PFSK-1 (cell line): ENCODE measurements around the gene PAQR7.

Experiments
- FOXP2 ChIP-seq: optimal IDR thresholded peaks from 2 replicates; pipeline ENCODE3; 2011; ENCODE audit warnings: borderline replicate concordance, control low read depth, inconsistent platforms; ENCODE audit not compliant: insufficient read depth; ENCODE audit errors: extremely low read length, extremely low read depth
- POLR2AphosphoS5 ChIP-seq: IDR thresholded peaks from 2 replicates; pipeline ENCODE4 v1.6.1; 2012; ENCODE audit warnings: low read depth, mild to moderate bottlenecking, control low read depth, low read length, moderate library complexity
- SIN3A ChIP-seq: IDR thresholded peaks from 2 replicates; pipeline ENCODE4 v1.6.1; 2012; ENCODE audit warnings: mild to moderate bottlenecking, low read length, moderate library complexity, borderline replicate concordance; ENCODE audit not compliant: insufficient read depth
- TAF1 ChIP-seq: IDR thresholded peaks from 2 replicates; pipeline ENCODE4 v1.6.1; 2012; ENCODE audit warnings: low read length, control low read depth, borderline replicate concordance; ENCODE audit not compliant: insufficient read depth
- TF ChIP-seq, protein P1 (sequence below), 2 experiments: IDR thresholded peaks; 2 replicates each; pipeline versions ENCODE4 v1.6.1 to v1.8.0; 2011 to 2012; ENCODE audit warnings: low read depth in 2 of 2, low read length in 2 of 2, control low read depth in 1 of 2, inconsistent platforms in 1 of 2, mild to moderate bottlenecking in 1 of 2, moderate library complexity in 1 of 2; ENCODE audit not compliant: insufficient read depth in 1 of 2

Gene PAQR7

DNA sequence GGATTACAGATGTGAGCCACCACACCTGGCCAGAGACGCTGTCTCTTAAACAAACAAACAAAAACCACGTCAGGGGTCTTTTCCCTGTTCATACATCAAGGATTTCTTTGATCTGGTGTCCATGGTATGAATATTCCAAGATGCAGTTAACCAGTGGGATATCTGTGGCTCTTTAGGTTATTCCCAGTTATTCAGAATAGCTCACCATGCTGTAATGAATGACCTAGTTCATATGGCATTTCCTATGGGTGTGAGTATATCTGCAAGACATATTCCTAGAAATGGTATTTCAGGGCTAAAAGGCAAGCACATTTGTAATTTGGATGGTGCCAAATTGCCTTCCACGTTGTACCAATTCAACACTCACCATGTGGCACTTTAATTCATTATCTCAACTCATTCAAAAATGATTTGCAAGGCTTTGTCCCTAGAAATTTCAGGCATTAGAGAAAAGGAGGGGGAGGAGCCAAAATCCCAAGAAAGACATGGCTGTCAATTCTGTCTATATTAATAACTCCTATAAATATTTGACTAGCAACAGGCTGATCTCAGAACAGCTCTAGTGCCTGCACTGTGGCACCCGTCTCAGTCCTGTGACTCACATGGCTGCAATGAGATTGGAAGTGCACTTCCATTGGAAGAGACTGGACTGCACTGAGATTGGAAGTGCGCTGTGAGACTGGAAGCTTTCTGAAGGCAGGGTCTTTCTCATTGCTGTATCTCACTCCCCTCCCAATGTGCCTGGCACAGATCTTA lies 36.7 kb upstream of the PAQR7 start:
- TF ChIP-seq POLR2AphosphoS5 = no peak
- TF ChIP-seq SIN3A = no peak
- no peak for TF ChIP-seq FOXP2
- no peak for TF ChIP-seq TAF1
- TF ChIP-seq, protein P1, sequence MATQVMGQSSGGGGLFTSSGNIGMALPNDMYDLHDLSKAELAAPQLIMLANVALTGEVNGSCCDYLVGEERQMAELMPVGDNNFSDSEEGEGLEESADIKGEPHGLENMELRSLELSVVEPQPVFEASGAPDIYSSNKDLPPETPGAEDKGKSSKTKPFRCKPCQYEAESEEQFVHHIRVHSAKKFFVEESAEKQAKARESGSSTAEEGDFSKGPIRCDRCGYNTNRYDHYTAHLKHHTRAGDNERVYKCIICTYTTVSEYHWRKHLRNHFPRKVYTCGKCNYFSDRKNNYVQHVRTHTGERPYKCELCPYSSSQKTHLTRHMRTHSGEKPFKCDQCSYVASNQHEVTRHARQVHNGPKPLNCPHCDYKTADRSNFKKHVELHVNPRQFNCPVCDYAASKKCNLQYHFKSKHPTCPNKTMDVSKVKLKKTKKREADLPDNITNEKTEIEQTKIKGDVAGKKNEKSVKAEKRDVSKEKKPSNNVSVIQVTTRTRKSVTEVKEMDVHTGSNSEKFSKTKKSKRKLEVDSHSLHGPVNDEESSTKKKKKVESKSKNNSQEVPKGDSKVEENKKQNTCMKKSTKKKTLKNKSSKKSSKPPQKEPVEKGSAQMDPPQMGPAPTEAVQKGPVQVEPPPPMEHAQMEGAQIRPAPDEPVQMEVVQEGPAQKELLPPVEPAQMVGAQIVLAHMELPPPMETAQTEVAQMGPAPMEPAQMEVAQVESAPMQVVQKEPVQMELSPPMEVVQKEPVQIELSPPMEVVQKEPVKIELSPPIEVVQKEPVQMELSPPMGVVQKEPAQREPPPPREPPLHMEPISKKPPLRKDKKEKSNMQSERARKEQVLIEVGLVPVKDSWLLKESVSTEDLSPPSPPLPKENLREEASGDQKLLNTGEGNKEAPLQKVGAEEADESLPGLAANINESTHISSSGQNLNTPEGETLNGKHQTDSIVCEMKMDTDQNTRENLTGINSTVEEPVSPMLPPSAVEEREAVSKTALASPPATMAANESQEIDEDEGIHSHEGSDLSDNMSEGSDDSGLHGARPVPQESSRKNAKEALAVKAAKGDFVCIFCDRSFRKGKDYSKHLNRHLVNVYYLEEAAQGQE (IDR thresholded peaks at IDR 0.05; ENCODE audit: insufficient read depth in 1 of 2, low read depth in 2 of 2, low read length in 2 of 2) = no peak

DNA sequence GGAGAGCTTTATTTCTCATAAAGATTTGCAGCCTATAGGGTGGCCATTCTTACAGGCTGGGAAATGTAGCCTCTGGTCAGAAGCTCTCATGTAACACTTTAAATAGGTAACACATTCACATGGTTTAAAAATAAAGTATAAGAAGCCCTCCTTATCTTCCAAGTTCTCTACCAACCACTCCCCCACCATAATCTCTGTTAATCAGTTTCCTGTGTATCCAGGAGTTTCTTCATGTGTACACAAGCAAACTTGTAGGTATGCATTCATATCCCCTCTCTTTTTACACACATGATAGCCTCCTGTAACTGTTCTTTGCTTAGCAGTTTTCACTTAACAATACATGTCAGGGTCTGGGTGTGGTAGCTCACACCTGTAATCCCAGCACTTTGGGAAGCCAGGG lies 35.7 kb upstream of the PAQR7 start:
- TF ChIP-seq FOXP2 = no peak
- TF ChIP-seq SIN3A = no peak
- no peak for TF ChIP-seq POLR2AphosphoS5
- TF ChIP-seq, protein P1 (IDR thresholded peaks at IDR 0.05; ENCODE audit: insufficient read depth in 1 of 2, low read depth in 2 of 2, low read length in 2 of 2) = no peak

DNA sequence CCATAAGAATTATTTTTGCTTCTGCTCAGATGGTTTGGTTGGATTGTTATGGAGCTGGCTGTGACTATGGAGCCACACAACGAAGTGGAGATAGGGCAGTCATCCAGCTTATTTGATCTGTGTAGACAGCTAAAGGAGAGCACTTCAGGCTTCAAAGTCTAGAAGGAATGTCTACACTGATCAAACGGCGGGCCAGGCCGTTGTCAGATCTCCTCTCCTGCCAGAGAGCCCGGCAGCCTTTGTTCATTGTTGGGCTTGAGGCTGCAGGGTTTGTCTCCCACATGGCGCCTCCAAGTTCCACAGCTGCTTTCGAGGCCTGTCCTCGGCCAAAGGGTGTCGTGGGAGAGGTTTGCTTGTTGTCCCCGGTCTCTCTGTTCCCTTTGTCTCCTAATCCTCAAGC lies 33.5 kb upstream of the PAQR7 start:
- TF ChIP-seq FOXP2 = no peak
- TF ChIP-seq, protein P1 (IDR thresholded peaks at IDR 0.05; ENCODE audit: insufficient read depth in 1 of 2, low read depth in 2 of 2, low read length in 2 of 2) = no peak

DNA sequence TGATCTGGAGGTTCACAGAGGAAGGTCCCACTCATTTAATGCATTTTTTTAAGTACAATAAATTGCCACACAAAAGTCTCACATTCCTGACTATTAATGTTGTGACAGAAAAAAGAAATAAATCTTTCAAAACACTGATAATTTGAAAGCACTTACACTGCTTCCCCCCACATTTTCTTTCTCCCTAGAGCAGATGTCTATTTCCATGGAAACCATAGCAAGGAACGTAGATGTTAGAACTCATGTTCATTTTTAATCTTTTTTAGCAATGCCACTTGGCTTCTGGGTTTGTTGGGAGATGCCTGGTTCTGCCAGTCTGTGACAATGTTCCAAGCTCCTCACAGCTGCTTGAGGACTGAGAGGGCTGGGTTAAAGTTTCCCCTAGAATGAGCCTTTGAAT lies 32.7 kb upstream of the PAQR7 start:
- TF ChIP-seq, protein P1 (IDR thresholded peaks at IDR 0.05; ENCODE audit: insufficient read depth in 1 of 2, low read depth in 2 of 2, low read length in 2 of 2) = no peak
- TF ChIP-seq TAF1 (no peak), POLR2AphosphoS5 (no peak), SIN3A (no peak), FOXP2 (no peak)

DNA sequence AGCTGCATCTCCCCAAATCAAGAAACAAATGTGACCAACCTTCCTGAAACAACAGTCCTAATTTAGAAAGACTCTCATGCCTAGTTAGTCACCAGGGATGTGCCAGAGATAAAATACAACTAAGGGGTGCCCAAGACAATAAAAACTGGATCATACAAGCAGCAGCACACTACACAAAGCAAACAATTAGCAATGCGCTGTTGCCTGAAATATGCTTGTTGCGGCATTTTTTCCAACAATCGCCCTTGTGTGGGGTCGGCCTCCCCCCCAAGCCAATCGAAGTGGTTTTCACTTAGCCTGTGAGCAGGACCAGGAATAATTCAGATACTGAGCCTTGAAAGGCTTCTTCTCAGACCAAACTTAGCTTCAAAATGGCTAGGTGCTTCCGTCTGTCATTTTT lies 32.1 kb upstream of the PAQR7 start:
- TF ChIP-seq SIN3A (no peak), POLR2AphosphoS5 (no peak), FOXP2 (no peak), TAF1 (no peak)
- TF ChIP-seq, protein P1 (IDR thresholded peaks at IDR 0.05; ENCODE audit: insufficient read depth in 1 of 2, low read depth in 2 of 2, low read length in 2 of 2) = no peak
